Measurements from ENCODE around the gene GAS2L3.

Gene GAS2L3

GRCh38 chr12:100668945-100669536 lies 95.6 kb downstream of the GAS2L3 start:
- no peak for DNase-seq

GRCh38 chr12:100669922-100670321 lies 96.4 kb downstream of the GAS2L3 start:
- DNase-seq: no peak

GRCh38 chr12:100671396-100672074 lies 98.1 kb downstream of the GAS2L3 start:
- DNase-seq: no peak

- no peak for DNase-seq
Measured at GRCh38 chr12:100672075-100672592, 98.7 kb downstream of the GAS2L3 start.

GRCh38 chr12:100674036-100674888 lies 100.8 kb downstream of the GAS2L3 start:
- no peak for DNase-seq
